K562 treated with DMSO at 1 percent for 24 hours (cell line): Measurements from ENCODE around the gene CRAT. TPM values are rescaled to one million over a fixed set of nuclear protein-coding genes. Genes with fewer than 3 reads are reported as not detected.

ENCODE experiments used
- total RNA-seq: library from RNA; unstranded; fragments of 300-600 nt; gene quantifications from 2 replicates; pipeline ENCODE4 v1.2.3, GENCODE V29; 2022; ENCODE audit warnings: low read depth; ENCODE audit not compliant: insufficient read depth

CRAT gene
- 35.0 and 37.3 TPM in 2 replicates for total RNA-seq

DNA sequence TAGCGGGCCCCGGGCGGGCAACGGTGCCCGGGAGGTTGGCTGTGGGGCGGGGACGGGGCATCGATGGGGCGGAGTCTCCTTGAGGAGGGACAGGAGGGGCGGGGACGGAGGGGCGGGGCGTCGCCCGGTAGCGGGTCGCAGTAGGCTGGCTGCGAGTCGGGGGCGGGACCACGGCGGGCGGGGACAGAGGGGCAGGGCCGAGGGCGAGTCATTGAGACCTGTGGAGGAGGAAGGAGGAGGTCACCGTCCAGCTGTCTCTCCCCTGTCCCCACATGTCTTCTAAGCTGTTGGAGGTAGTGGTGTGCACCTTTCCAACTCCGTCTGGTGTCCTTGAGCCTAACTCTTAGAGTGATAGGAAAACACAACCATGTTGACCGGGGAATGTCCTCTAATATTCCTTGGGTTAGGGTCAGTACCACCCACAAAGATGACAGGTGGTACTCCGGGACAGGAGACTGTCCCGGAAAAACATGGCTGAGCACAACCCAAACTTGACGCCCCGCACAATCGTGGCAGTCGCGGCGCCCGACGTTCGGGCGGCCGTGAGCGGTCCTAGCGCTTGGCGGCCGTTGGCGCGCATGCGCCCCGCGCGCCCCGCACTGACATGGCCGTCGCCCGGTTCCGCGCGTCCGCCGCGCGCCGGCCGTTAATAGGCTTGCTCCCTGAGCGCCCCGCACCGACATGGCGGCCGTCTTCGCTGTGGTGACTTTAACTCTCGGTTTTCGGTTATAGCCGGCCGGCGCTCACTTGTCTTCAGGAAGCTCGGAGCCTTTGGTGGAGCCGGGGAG lies at the start of gene CRAT, which contains the start of gene PTPA:
TSS of gene CRAT (minus strand) at position 54 of the 788 bp plus-strand sequence. CDS start 284 bp downstream, outside the sequence.
TSS of gene PTPA (plus strand) at position 676 of the 788 bp plus-strand sequence. CDS start 186 bp downstream, outside the sequence.

DNA sequence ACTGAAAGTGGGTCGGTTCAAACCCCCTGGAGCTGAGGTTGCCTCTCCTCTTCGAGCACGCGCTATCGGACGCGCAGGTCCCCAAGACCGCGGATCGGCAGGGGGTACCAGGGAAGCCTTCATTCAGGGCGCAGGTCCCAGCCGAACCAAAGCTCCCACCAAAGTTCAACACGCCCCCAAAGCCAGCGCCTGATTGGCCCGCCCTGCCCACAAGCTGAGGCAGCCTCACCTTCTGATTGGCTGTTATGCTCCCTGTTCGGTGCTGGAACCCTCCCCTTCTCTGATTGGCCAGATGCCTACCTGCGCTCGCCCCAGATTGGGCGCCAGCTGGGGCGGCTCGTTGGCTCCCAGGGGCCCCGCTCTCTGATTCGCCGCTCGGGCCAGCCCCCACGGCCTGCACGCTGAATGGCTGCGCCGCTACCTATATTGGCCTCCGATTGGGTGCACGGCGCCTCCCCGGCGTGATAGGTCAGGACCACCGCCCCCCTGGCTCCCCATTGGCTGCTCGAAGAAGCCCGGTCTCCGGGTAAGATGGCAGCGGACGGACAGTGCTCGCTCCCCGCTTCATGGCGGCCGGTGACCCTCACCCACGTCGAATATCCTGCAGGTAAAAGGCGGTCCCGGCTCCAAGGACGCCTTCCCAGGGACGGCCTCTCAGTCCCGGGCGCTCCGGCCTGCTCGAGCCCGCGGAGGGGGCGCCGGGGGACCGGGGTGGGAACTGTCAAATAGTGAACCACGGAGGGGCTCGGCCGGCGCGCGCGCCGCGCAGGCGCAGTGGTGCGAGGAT lies 29.8 kb downstream of the CRAT start, which contains the start of gene DOLPP1:
TSS of gene DOLPP1 (plus strand) at position 511 of the 787 bp plus-strand sequence. CDS start at position 532, 21 bp downstream.

Other genes with a start within 250 kb of the CRAT start
- gene KYAT1, start 228.8 kb downstream of the CRAT start, total RNA-seq: 18.6 and 23.8 TPM in 2 replicates
- 41.7 and 44.5 TPM in 2 replicates for gene LRRC8A, start 228.7 kb downstream of the CRAT start, total RNA-seq
- gene PHYHD1, start 189.8 kb downstream of the CRAT start, total RNA-seq: 0.73 and 0.95 TPM in 2 replicates
- 21.9 and 23.8 TPM in 2 replicates for gene DOLK, start 163.2 kb downstream of the CRAT start, total RNA-seq
- gene NUP188, start 163.1 kb downstream of the CRAT start, total RNA-seq: 63.9 and 64.0 TPM in 2 replicates
- 78.8 and 86.0 TPM in 2 replicates for gene SH3GLB2, start 82.5 kb downstream of the CRAT start, total RNA-seq
- 26.6 and 38.2 TPM in 2 replicates for gene MIGA2, start 74.2 kb downstream of the CRAT start, total RNA-seq
- gene DOLPP1, start 29.7 kb downstream of the CRAT start, total RNA-seq: 22.2 and 23.3 TPM in 2 replicates
- 131 and 137 TPM in 2 replicates for gene PTPA, start 622 bp upstream of the CRAT start, total RNA-seq
- gene IER5L, start 67.5 kb upstream of the CRAT start, total RNA-seq: 11.0 and 12.0 TPM in 2 replicates